NT2/D1 (cell line): ENCODE results near the gene ANKRD13B.

Experiments
- DNase-seq: peaks from one replicate; pipeline ENCODE4 v3.0.0-alpha.2; 2011; ENCODE audit warnings: low read depth, low spot score
- H3K27me3 ChIP-seq: 2 replicates; pipeline ENCODE4 v1.6.0; 2011; ENCODE audit warnings: mild to moderate bottlenecking; ENCODE audit not compliant: insufficient read length, insufficient read depth
- H3K36me3 ChIP-seq: 2 replicates; pipeline ENCODE4 v1.6.1; 2011; ENCODE audit warnings: mild to moderate bottlenecking, low read length, mixed read lengths; ENCODE audit not compliant: insufficient read depth, insufficient read length
- H3K4me1 ChIP-seq: 2 replicates; pipeline ENCODE4 v1.5.1; 2011; ENCODE audit not compliant: insufficient read depth, insufficient read length
- H3K4me3 ChIP-seq: 2 replicates; pipeline ENCODE4 v1.5.1; 2011; ENCODE audit warnings: low read depth; ENCODE audit not compliant: insufficient read length
- H3K9ac ChIP-seq: 2 replicates; pipeline ENCODE4 v1.6.0; 2011; ENCODE audit warnings: low read depth; ENCODE audit not compliant: insufficient read length
- H3K9me3 ChIP-seq: 2 replicates; pipeline ENCODE4 v1.5.1; 2011; ENCODE audit warnings: mild to moderate bottlenecking, low read length; ENCODE audit not compliant: insufficient read depth
- SUZ12 ChIP-seq: IDR thresholded peaks from 2 replicates; pipeline ENCODE4 v1.6.1; 2011; ENCODE audit not compliant: insufficient read length, insufficient read depth; ENCODE audit errors: extremely low read depth
- YY1 ChIP-seq: IDR thresholded peaks from 2 replicates; pipeline ENCODE4 v1.6.1; 2011; ENCODE audit not compliant: insufficient read length, insufficient read depth
- ZNF274 ChIP-seq: IDR thresholded peaks from 2 replicates; pipeline ENCODE4 v1.6.1; 2011; ENCODE audit warnings: mild to moderate bottlenecking, low read depth, low read length

Gene ANKRD13B

GRCh38 chr17:29616300-29617048, 23.5 kb downstream of the ANKRD13B start:
- H3K36me3 ChIP-seq = no peaks in the 10 kb centered on the region
- H3K9me3 ChIP-seq = peaks cover 18% of the 10 kb centered on the region; the same call in 1 of the 2 replicates
- peak overlapping the region; percentile 44 for H3K9ac ChIP-seq
- DNase-seq = no peak
- peaks cover 26% of the 10 kb centered on the region for H3K4me1 ChIP-seq
- peak overlapping the region; percentile 29 for H3K4me3 ChIP-seq
- H3K27me3 ChIP-seq = peaks cover 58% of the 10 kb centered on the region
- TF ChIP-seq YY1 (no peak), SUZ12 (no peak), ZNF274 (no peak)

GRCh38 chr17:29617125-29617480, 24.2 kb downstream of the ANKRD13B start:
- H3K9ac ChIP-seq = no peak overlapping the region
- no peak for TF ChIP-seq ZNF274
- TF ChIP-seq YY1 = no peak
- no peak for TF ChIP-seq SUZ12

GRCh38 chr17:29617481-29618271, 24.7 kb downstream of the ANKRD13B start:
- H3K36me3 ChIP-seq = no peaks in the 10 kb centered on the region
- H3K4me1 ChIP-seq = peaks cover 26% of the 10 kb centered on the region
- no peak for DNase-seq
- no peak for TF ChIP-seq SUZ12
- H3K4me3 ChIP-seq = no peak overlapping the region
- peaks cover 67% of the 10 kb centered on the region for H3K27me3 ChIP-seq
- peak overlapping the region; percentile 50 for H3K9ac ChIP-seq
- peaks cover 10% of the 10 kb centered on the region; the same call in 1 of the 2 replicates for H3K9me3 ChIP-seq

More at GRCh38 chr17:29617125-29617480, 24.2 kb downstream of the ANKRD13B start:
- DNase-seq = no peak
- Histone ChIP-seq H3K4me1 (peaks cover 26% of the 10 kb centered on the region), H3K9me3 (peaks cover 15% of the 10 kb centered on the region; the same call in 1 of the 2 replicates), H3K36me3 (no peaks in the 10 kb centered on the region), H3K27me3 (peaks cover 64% of the 10 kb centered on the region), H3K4me3 (no peak overlapping the region)

- Histone ChIP-seq H3K4me3 (no peak overlapping the region), H3K9me3 (peaks cover 6% of the 10 kb centered on the region; the same call in 1 of the 2 replicates), H3K4me1 (peaks cover 30% of the 10 kb centered on the region), H3K27me3 (peaks cover 67% of the 10 kb centered on the region), H3K9ac (peak overlapping the region; percentile 50), H3K36me3 (no peaks in the 10 kb centered on the region)
- DNase-seq = no peak
- TF ChIP-seq ZNF274 (no peak), YY1 (no peak)
Observed at GRCh38 chr17:29618272-29619065, 25.5 kb downstream of the ANKRD13B start.

GRCh38 chr17:29619251-29619650, 26.3 kb downstream of the ANKRD13B start:
- Histone ChIP-seq H3K4me1 (peaks cover 28% of the 10 kb centered on the region), H3K36me3 (no peaks in the 10 kb centered on the region), H3K9ac (no peak overlapping the region), H3K4me3 (no peak overlapping the region), H3K9me3 (peaks cover 6% of the 10 kb centered on the region; the same call in 1 of the 2 replicates), H3K27me3 (peaks cover 71% of the 10 kb centered on the region)
- no peak for TF ChIP-seq YY1
- no peak for TF ChIP-seq ZNF274
- no peak for TF ChIP-seq SUZ12
- no peak for DNase-seq

GRCh38 chr17:29620271-29620670, 27.3 kb downstream of the ANKRD13B start:
- TF ChIP-seq SUZ12 (no peak), ZNF274 (no peak), YY1 (peak; percentile 21)
- Histone ChIP-seq H3K9me3 (peaks cover 6% of the 10 kb centered on the region; the same call in 1 of the 2 replicates), H3K36me3 (no peaks in the 10 kb centered on the region), H3K4me1 (peaks cover 26% of the 10 kb centered on the region), H3K9ac (no peak overlapping the region), H3K4me3 (no peak overlapping the region), H3K27me3 (peaks cover 61% of the 10 kb centered on the region)
- peak; percentile 39 for DNase-seq
